ENCODE results near the gene PEPD.

DNA sequence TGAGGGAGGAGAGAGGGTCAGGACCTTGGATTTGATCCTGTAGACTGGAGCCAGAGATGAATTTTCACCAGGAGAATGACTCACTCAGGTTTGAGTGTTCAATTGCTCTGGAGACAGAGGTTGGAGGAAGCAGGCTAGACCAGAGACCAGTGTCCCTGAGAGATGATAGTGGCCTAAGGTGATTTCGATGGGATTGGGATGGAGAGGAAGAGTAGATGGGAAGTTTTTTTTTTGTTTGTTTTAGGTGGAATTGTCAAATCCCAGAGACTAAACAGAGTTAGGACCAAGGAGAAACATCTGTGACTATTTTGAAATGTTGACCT is 145.8 kb downstream of the PEPD start:
- no peak for TF ChIP-seq POLR2AphosphoS5 (IDR thresholded peaks at IDR 0.05)
- TF ChIP-seq, protein P1, sequence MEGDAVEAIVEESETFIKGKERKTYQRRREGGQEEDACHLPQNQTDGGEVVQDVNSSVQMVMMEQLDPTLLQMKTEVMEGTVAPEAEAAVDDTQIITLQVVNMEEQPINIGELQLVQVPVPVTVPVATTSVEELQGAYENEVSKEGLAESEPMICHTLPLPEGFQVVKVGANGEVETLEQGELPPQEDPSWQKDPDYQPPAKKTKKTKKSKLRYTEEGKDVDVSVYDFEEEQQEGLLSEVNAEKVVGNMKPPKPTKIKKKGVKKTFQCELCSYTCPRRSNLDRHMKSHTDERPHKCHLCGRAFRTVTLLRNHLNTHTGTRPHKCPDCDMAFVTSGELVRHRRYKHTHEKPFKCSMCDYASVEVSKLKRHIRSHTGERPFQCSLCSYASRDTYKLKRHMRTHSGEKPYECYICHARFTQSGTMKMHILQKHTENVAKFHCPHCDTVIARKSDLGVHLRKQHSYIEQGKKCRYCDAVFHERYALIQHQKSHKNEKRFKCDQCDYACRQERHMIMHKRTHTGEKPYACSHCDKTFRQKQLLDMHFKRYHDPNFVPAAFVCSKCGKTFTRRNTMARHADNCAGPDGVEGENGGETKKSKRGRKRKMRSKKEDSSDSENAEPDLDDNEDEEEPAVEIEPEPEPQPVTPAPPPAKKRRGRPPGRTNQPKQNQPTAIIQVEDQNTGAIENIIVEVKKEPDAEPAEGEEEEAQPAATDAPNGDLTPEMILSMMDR (IDR thresholded peaks at IDR 0.05): no peak
- TF ChIP-seq POLR2A (IDR thresholded peaks at IDR 0.05): no peak
